HepG2 (cell line): Measurements from ENCODE around the gene ACSM2A. TPM values are rescaled to one million over a fixed set of nuclear protein-coding genes. Genes with fewer than 3 reads are reported as not detected.
"Not testable (repeated sequence)": the region's sequence is repeated elsewhere in the genome, so short reads cannot be mapped to it uniquely, and the experiment has no call there.

Source experiments
- ATAC-seq: fragments of 200-7000 bp; cut with Tn5 transposase; 3 replicates; pipeline ENCODE4 v1.9.1; 2020; ENCODE audit warnings: mild to moderate bottlenecking, moderate library complexity
- BruUV-seq: library from RNA; stranded (reverse); fragments of 400-500 nt; replicated peaks from 2 replicates; lab custom pipeline; 2021; lab: Mats Ljungman, UMichigan
- CTCF ChIA-PET: fragments of 300-600 bp; formaldehyde crosslinking; extraction: SDS; loops from one replicate; lab custom pipeline; 2021; ENCODE audit warnings: low total read pairs, inconsistent platforms, low intra/inter-chr PET ratio; lab: Yijun Ruan, JAX
- POLR2A ChIA-PET: fragments of 350-600 bp; sonication (Branson Sonifier 250); formaldehyde crosslinking; loops from one replicate; lab custom pipeline; 2020; ENCODE audit warnings: antibody characterized with exemption, inconsistent platforms; lab: Yijun Ruan, JAX
- DNase-seq: peaks from one replicate; pipeline ENCODE4 v3.0.0-alpha.2; 2015; ENCODE audit warnings: low spot score
- FAIRE-seq: peaks from 3 replicates; lab custom pipeline; 2011; peaks lifted over from hg19 to GRCh38; lab: Jason Lieb, UNC
- H2AFZ ChIP-seq: one replicate; pipeline ENCODE4 v1.6.1; 2011; ENCODE audit warnings: low read length, inconsistent platforms
- H3K27ac ChIP-seq: fragments of 300-600 bp; 3 replicates; pipeline ENCODE4 v1.8.0; 2011; ENCODE audit warnings: mixed run types, mild to moderate bottlenecking, mixed read lengths, low read length, inconsistent platforms; ENCODE audit not compliant: insufficient read depth; ENCODE audit errors: extremely low read length
- H3K27me3 ChIP-seq, 2 experiments: fragments of 200-600 bp in 1 of 2; 2 replicates in 1 of 2; 3 replicates in 1 of 2; pipeline versions ENCODE4 v1.6.0 to v1.8.0; 2011; ENCODE audit warnings: low read length in 2 of 2, mild to moderate bottlenecking in 2 of 2, moderate library complexity in 2 of 2, inconsistent platforms in 1 of 2; ENCODE audit not compliant: insufficient read depth in 2 of 2, control insufficient read depth in 1 of 2
- H3K36me3 ChIP-seq, 2 experiments: fragments of 200-600 bp in 1 of 2; replicated peaks in 1 of 2; 2 replicates in 1 of 2; 3 replicates in 1 of 2; pipeline versions ENCODE4 v1.5.1 to v1.8.0; 2011; ENCODE audit warnings: low read length in 2 of 2, inconsistent platforms in 1 of 2; ENCODE audit not compliant: insufficient read depth in 2 of 2, control insufficient read depth in 1 of 2
- H3K4me1 ChIP-seq: 2 replicates; pipeline ENCODE4 v1.5.1; 2012; ENCODE audit warnings: low read length, inconsistent platforms; ENCODE audit not compliant: insufficient read depth
- H3K4me2 ChIP-seq: 2 replicates; pipeline ENCODE4 v1.6.0; 2011; ENCODE audit warnings: low read depth, low read length, inconsistent platforms
- H3K4me3 ChIP-seq, 3 experiments: fragments of 200-600 bp in 1 of 3; sonication (generic), shearing (Covaris generic) in 1 of 3; replicated peaks in 1 of 3; 2 replicates each; pipeline ENCODE4 v1.5.1; 2011 to 2016; ENCODE audit warnings: low read length in 3 of 3, inconsistent platforms in 2 of 3, low read depth in 2 of 3, mild to moderate bottlenecking in 2 of 3, control low read depth in 1 of 3, mixed read lengths in 1 of 3; ENCODE audit not compliant: insufficient read depth in 1 of 3
- H3K79me2 ChIP-seq: one replicate; pipeline ENCODE4 v1.6.1; 2011; ENCODE audit warnings: low read length, inconsistent platforms; ENCODE audit not compliant: insufficient read depth
- H3K9ac ChIP-seq: 2 replicates; pipeline ENCODE4 v1.6.0; 2011; ENCODE audit warnings: mild to moderate bottlenecking, low read depth, low read length, inconsistent platforms; ENCODE audit not compliant: insufficient read depth
- H3K9me3 ChIP-seq: 2 replicates; pipeline ENCODE4 v1.5.1; 2012; ENCODE audit warnings: mild to moderate bottlenecking, low read length
- H4K20me1 ChIP-seq: 2 replicates; pipeline ENCODE4 v1.6.0; 2011; ENCODE audit warnings: inconsistent platforms, mild to moderate bottlenecking, low read length, moderate library complexity; ENCODE audit not compliant: insufficient read depth
- NCOA2 ChIP-seq: sonication (generic); formaldehyde crosslinking; IDR thresholded peaks from 2 replicates; pipeline ENCODE4 v1.8.0; 2022; ENCODE audit warnings: inconsistent platforms
- SETDB1 ChIP-seq: sonication (generic); formaldehyde crosslinking; IDR thresholded peaks from 2 replicates; pipeline ENCODE4 v1.5.1; 2020; ENCODE audit warnings: missing genetic modification reagents, mild to moderate bottlenecking, borderline replicate concordance
- SOX13 ChIP-seq, 3 experiments: fragments of 450-650 bp in 1 of 3; sonication (generic) in 1 of 3; formaldehyde crosslinking in 1 of 3; IDR thresholded peaks in 2 of 3; conservative IDR thresholded peaks in 1 of 3; 2 replicates each; pipeline versions ENCODE4 v1.5.0 to v1.6.1; 2016 to 2020; ENCODE audit warnings: antibody characterized with exemption in 1 of 3, mild to moderate bottlenecking in 1 of 3, missing compliant biosample characterization in 1 of 3, missing genetic modification reagents in 1 of 3, moderate library complexity in 1 of 3
- ZNF12 ChIP-seq: sonication (generic); formaldehyde crosslinking; IDR thresholded peaks from 2 replicates; pipeline ENCODE4 v1.5.0; 2020; ENCODE audit warnings: missing genetic modification reagents
- WGBS: methylation state at CpG from one replicate; pipeline ENCODE4 v1.1.6; 2017; ENCODE audit warnings: low lambda C conversion rate; 5-methylcytosine and 5-hydroxymethylcytosine counted together
- in situ Hi-C: cut with HindIII; loops from 2 replicates; pipeline ENCODE4 v1.10.0; 2017; ENCODE audit warnings: low pct_unique_long_range_greater_than_20kb; ENCODE audit not compliant: extremely low pct_ligation_motif_present
- intact Hi-C: fragments of 100-400 bp; cut with micrococcal nuclease; formaldehyde crosslinking; loops from one replicate; pipeline ENCODE4 v1.10.0; 2022; ENCODE audit not compliant: unreplicated experiment
- polyA plus RNA-seq, 8 experiments: library from polyadenylated mRNA; depleted of rRNA in 3 of 8; stranded (reverse) in 7 of 8; unstranded in 1 of 8; fragments of >200 nt; fragmentation: Illumina TruSeq in 4 of 8; extraction: Trizol in 4 of 8; gene quantifications; 2 replicates each; pipeline versions ENCODE4 v1.2.1 to v1.2.3, GENCODE V29; 2011 to 2016; ENCODE audit warnings: low read depth in 4 of 8, missing spikeins in 1 of 8, mixed read lengths in 1 of 8; ENCODE audit not compliant: insufficient read depth in 1 of 8
- total RNA-seq, 5 experiments: library from RNA; depleted of rRNA; stranded (reverse); fragments of >200 nt; fragmentation: Illumina TruSeq; extraction: Trizol; gene quantifications; 2 replicates each; pipeline ENCODE4 v1.2.3, GENCODE V29; 2016; ENCODE audit warnings: low read depth in 1 of 5
- TF ChIP-seq, protein P1 (sequence below): sonication (generic); formaldehyde crosslinking; IDR thresholded peaks from 2 replicates; pipeline ENCODE4 v1.4.0; 2020; ENCODE audit warnings: missing genetic modification reagents, borderline replicate concordance

The ACSM2A gene
- total and polyA plus RNA-seq, 2 of the 13 experiments (the other 11 are each of a cell fraction or from before 2014, with no cell fraction given), result 11.4 to 16.3 TPM

- H4K20me1 ChIP-seq; H3K27ac ChIP-seq; POLR2A ChIA-PET; H2AFZ ChIP-seq; H3K79me2 ChIP-seq; TF ChIP-seq SOX13 (IDR thresholded peaks at IDR 0.05): not testable (repeated sequence)
- peaks cover 11% of the 10 kb centered on the region for H3K4me1 ChIP-seq
- 0 out of 2 replicates have a peak, but pooled peaks have one; percentile 48 for TF ChIP-seq SETDB1 (CRISPR knock-in tag)
- TF ChIP-seq NCOA2 (CRISPR knock-in tag), result peak; percentile 23; the same call in 1 of the 2 replicates
- TF ChIP-seq SOX13 (CRISPR knock-in tag; conservative IDR thresholded peaks at IDR 0.05 in 1 of 2, IDR thresholded peaks at IDR 0.05 in 1 of 2), result peak in 1 of 2 experiments; percentile 25; a peak in 1 of 4 replicates
- TF ChIP-seq, protein P1, sequence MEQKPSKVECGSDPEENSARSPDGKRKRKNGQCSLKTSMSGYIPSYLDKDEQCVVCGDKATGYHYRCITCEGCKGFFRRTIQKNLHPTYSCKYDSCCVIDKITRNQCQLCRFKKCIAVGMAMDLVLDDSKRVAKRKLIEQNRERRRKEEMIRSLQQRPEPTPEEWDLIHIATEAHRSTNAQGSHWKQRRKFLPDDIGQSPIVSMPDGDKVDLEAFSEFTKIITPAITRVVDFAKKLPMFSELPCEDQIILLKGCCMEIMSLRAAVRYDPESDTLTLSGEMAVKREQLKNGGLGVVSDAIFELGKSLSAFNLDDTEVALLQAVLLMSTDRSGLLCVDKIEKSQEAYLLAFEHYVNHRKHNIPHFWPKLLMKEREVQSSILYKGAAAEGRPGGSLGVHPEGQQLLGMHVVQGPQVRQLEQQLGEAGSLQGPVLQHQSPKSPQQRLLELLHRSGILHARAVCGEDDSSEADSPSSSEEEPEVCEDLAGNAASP (CRISPR knock-in tag), result peak; percentile 68; the same call in 1 of the 2 replicates
- peak; percentile 61; the same call in 1 of the 2 replicates for TF ChIP-seq ZNF12
- TF ChIP-seq, all 625 proteins: peak for 5; not testable (repeated sequence) for 620
- CTCF ChIA-PET, BruUV-seq, H3K9me3 ChIP-seq, H3K4me3 ChIP-seq, in situ Hi-C loops, H3K27me3 ChIP-seq, H3K4me2 ChIP-seq, FAIRE-seq, ATAC-seq, intact Hi-C loops, H3K36me3 ChIP-seq, H3K9ac ChIP-seq: not testable (repeated sequence)
- peak; percentile 27 for DNase-seq
- 72% methylated on average over 4 of the region's 5 CpGs for WGBS
Measured at GRCh38 chr16:20453633-20454032, 2.3 kb downstream of the ACSM2A start.

DNA sequence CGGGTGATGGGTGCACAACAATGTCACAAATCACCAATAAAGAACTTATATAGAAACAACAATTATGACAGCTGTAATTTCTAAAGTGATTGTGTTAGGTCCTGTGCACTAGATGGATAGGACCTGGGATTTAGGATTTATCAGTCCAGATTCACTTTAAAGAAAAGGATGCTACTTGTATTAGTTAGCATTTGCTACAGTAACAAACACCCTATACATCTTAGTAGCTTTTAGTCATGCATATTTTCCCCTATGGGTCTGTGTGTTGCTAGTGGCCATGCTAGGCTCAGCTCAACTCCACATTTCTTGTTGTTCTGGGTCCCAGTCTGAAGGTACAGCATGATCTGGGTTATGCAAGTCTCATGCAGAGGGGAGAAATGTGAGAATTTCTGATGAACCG is 7.9 kb downstream of the ACSM2A start:
- H3K9me3 ChIP-seq, H3K9ac ChIP-seq, H3K79me2 ChIP-seq, BruUV-seq, in situ Hi-C loops, H3K4me3 ChIP-seq, ATAC-seq, CTCF ChIA-PET, intact Hi-C loops, POLR2A ChIA-PET, FAIRE-seq, DNase-seq, H3K27me3 ChIP-seq, H3K27ac ChIP-seq, H3K4me2 ChIP-seq, H2AFZ ChIP-seq, H4K20me1 ChIP-seq, H3K36me3 ChIP-seq: not testable (repeated sequence)
- WGBS, result 95% methylated on average over 2 of the region's 2 CpGs
- peaks cover 17% of the 10 kb centered on the region for H3K4me1 ChIP-seq
- TF ChIP-seq ZNF12, result peak; percentile 93
